KMS-11 (cell line): ENCODE data around the gene ZMYND10.

Source experiments
- H2AFZ ChIP-seq: fragments of 200-600 bp; sonication (generic); 2 replicates; pipeline ENCODE4 v1.6.1; 2016; ENCODE audit warnings: antibody characterized with exemption, mixed run types, low read depth
- H3K27ac ChIP-seq: fragments of 200-600 bp; sonication (generic); 2 replicates; pipeline ENCODE4 v1.6.1; 2016; ENCODE audit warnings: mild to moderate bottlenecking, mixed run types
- H3K27me3 ChIP-seq: fragments of 200-600 bp; sonication (generic); 2 replicates; pipeline ENCODE4 v1.6.1; 2017; ENCODE audit warnings: mild to moderate bottlenecking, low read depth, mixed run types, moderate library complexity; ENCODE audit not compliant: insufficient read depth
- H3K36me3 ChIP-seq: fragments of 200-600 bp; sonication (generic); 2 replicates; pipeline ENCODE4 v1.6.1; 2017; ENCODE audit warnings: mild to moderate bottlenecking, mixed run types; ENCODE audit not compliant: insufficient read depth
- H3K4me1 ChIP-seq: fragments of 200-600 bp; sonication (generic); 2 replicates; pipeline ENCODE4 v1.6.1; 2016; ENCODE audit warnings: mild to moderate bottlenecking, low read depth, mixed run types; ENCODE audit not compliant: poor library complexity, severe bottlenecking
- H3K4me2 ChIP-seq: fragments of 200-600 bp; sonication (generic); 2 replicates; pipeline ENCODE4 v1.7.0; 2016; ENCODE audit warnings: mild to moderate bottlenecking, mixed run types
- H3K4me3 ChIP-seq: fragments of 200-600 bp; sonication (generic); IDR thresholded peaks from 2 replicates; pipeline ENCODE4 v1.6.1; 2017; ENCODE audit warnings: low read depth, low read length, mixed read lengths; ENCODE audit not compliant: insufficient read depth
- H3K79me2 ChIP-seq: fragments of 200-600 bp; sonication (generic); 2 replicates; pipeline ENCODE4 v1.6.1; 2016; ENCODE audit warnings: low read depth, mixed run types; ENCODE audit not compliant: insufficient read depth
- H3K9ac ChIP-seq: fragments of 200-600 bp; sonication (generic); 2 replicates; pipeline ENCODE4 v1.6.1; 2016; ENCODE audit warnings: mild to moderate bottlenecking, mixed run types
- H4K20me1 ChIP-seq: fragments of 200-600 bp; sonication (generic); 2 replicates; pipeline ENCODE4 v1.6.1; 2016; ENCODE audit warnings: mild to moderate bottlenecking, mixed run types; ENCODE audit not compliant: insufficient read depth
- TF ChIP-seq, protein P1 (sequence below): fragments of 200-600 bp; sonication (generic); conservative IDR thresholded peaks from 2 replicates; pipeline ENCODE4 v1.6.1; 2017; ENCODE audit warnings: low read depth, mild to moderate bottlenecking, antibody characterized with exemption, low read length, moderate library complexity, mixed read lengths

Gene ZMYND10

DNA sequence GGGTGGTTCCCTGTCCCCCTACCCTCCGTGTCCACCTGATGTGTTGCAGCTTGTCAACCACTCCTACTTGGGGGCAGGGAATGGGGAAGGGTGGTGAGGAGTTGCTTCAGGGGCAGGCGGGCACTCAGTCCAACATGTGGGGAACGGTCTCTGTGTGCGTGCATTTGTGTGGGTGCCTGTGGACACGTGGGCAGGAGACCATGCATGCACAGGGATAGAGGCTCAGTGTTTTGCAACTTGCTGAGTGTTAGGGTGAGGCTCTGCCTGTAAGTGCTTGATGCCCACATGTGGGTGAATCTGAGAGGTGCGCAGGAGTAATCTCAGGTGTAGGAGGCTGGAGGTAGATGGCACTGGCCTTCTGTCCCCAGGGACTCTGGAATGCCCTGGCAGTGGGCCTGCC lies 38.2 kb upstream of the ZMYND10 start:
- TF ChIP-seq, protein P1, sequence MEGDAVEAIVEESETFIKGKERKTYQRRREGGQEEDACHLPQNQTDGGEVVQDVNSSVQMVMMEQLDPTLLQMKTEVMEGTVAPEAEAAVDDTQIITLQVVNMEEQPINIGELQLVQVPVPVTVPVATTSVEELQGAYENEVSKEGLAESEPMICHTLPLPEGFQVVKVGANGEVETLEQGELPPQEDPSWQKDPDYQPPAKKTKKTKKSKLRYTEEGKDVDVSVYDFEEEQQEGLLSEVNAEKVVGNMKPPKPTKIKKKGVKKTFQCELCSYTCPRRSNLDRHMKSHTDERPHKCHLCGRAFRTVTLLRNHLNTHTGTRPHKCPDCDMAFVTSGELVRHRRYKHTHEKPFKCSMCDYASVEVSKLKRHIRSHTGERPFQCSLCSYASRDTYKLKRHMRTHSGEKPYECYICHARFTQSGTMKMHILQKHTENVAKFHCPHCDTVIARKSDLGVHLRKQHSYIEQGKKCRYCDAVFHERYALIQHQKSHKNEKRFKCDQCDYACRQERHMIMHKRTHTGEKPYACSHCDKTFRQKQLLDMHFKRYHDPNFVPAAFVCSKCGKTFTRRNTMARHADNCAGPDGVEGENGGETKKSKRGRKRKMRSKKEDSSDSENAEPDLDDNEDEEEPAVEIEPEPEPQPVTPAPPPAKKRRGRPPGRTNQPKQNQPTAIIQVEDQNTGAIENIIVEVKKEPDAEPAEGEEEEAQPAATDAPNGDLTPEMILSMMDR: no peak
- no peak overlapping the region for H3K4me2 ChIP-seq
- H3K27me3 ChIP-seq: no peaks in the 10 kb centered on the region
- no peaks in the 10 kb centered on the region for H3K79me2 ChIP-seq
- no peak overlapping the region for H3K27ac ChIP-seq
- H3K4me1 ChIP-seq: no peaks in the 10 kb centered on the region
- H2AFZ ChIP-seq: no peak overlapping the region
- H3K9ac ChIP-seq: no peak overlapping the region
- H4K20me1 ChIP-seq: no peaks in the 10 kb centered on the region
- no peaks in the 10 kb centered on the region for H3K36me3 ChIP-seq
- no peak overlapping the region for H3K4me3 ChIP-seq

GRCh38 chr3:50382722-50383121 lies 37.2 kb upstream of the ZMYND10 start:
- no peaks in the 10 kb centered on the region for H4K20me1 ChIP-seq
- no peak overlapping the region for H3K27ac ChIP-seq
- H3K36me3 ChIP-seq: no peaks in the 10 kb centered on the region
- no peak overlapping the region for H3K4me3 ChIP-seq
- TF ChIP-seq, protein P1: no peak
- no peak overlapping the region for H2AFZ ChIP-seq
- H3K4me2 ChIP-seq: no peak overlapping the region
- H3K79me2 ChIP-seq: no peaks in the 10 kb centered on the region
- H3K4me1 ChIP-seq: no peaks in the 10 kb centered on the region
- no peaks in the 10 kb centered on the region for H3K27me3 ChIP-seq
- no peak overlapping the region for H3K9ac ChIP-seq

DNA sequence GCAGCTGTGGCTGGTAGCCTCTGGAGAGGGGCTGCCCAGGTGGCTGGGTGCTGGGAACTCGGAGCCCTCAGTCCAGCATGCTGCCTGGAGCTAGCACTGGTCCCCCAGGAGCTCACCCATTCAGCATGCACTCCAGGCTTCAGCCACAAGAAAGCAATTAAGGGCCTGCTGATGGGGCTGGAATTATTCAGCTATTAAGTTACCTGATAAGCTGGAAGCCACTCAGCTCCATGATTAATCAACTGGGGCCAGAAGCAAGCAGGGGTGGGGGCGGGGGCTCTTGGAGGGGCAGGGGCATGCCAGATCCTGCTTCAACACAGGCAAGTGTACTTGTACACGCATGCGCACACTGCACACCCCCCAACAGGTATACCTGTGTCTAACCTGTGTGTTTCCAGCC lies 35.9 kb upstream of the ZMYND10 start:
- H3K4me2 ChIP-seq: no peak overlapping the region
- TF ChIP-seq, protein P1: no peak
- H3K27me3 ChIP-seq: no peaks in the 10 kb centered on the region
- H3K36me3 ChIP-seq: no peaks in the 10 kb centered on the region
- H2AFZ ChIP-seq: no peak overlapping the region
- H3K9ac ChIP-seq: no peak overlapping the region
- no peak overlapping the region for H3K4me3 ChIP-seq
- H3K27ac ChIP-seq: no peak overlapping the region
- no peaks in the 10 kb centered on the region for H3K79me2 ChIP-seq
- H3K4me1 ChIP-seq: no peaks in the 10 kb centered on the region
- no peaks in the 10 kb centered on the region for H4K20me1 ChIP-seq

DNA sequence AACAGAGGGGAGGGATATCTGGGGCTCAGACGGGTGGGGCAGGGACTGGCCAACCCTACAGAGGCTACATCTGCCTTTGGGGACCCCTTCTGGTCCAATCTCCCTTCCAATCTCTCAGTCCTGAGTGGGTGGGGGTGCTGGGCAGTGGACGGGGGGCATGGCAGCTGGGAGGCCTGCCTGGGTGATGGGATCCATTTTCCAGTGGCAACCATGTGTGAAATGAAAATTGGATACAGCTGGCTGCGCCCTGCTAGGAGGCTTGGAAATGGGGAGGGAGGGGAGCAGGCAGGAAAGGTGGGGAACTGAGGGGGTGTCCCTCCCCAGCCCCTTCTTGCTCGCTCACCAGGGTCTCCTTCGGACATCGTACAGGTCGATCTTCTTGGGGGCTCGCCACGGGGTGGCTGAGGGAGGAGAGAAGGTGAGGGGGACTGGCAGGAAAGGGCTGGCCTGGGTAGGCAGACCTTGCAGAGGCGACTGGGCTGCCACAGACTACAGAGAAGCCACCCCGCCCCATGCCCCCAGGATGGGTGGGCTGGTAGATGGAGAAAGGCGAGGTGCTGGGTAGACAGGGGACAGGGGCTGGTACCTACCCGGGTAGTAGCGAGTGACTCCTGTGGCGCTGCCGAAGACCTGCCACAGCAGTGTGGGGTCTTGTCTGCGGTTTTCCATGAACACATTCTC lies 35.0 kb upstream of the ZMYND10 start:
- no peaks in the 10 kb centered on the region for H3K36me3 ChIP-seq
- H3K9ac ChIP-seq: no peak overlapping the region
- no peak overlapping the region for H3K27ac ChIP-seq
- H3K4me3 ChIP-seq: no peak overlapping the region
- no peaks in the 10 kb centered on the region for H3K4me1 ChIP-seq
- no peaks in the 10 kb centered on the region for H3K27me3 ChIP-seq
- no peaks in the 10 kb centered on the region for H4K20me1 ChIP-seq
- TF ChIP-seq, protein P1: no peak
- no peak overlapping the region for H3K4me2 ChIP-seq
- H2AFZ ChIP-seq: no peak overlapping the region
- H3K79me2 ChIP-seq: no peaks in the 10 kb centered on the region
